Neural progenitor cell (in vitro differentiated cells): ENCODE measurements around the gene HSP90AB1.
A peak's percentile ranks its signal among the peaks of the same experiment; 100 is the strongest.

ENCODE experiments used
- CTCF ChIP-seq: fragments of 200-600 bp; sonication (generic); IDR thresholded peaks from 2 replicates; pipeline ENCODE4 v1.5.1; 2017; ENCODE audit warnings: antibody characterized with exemption, mild to moderate bottlenecking
- EZH2 ChIP-seq: fragments of 200-600 bp; sonication (generic); IDR thresholded peaks from 2 replicates; pipeline ENCODE4 v1.6.1; 2017; ENCODE audit warnings: antibody characterized with exemption, mild to moderate bottlenecking, moderate library complexity

- TF ChIP-seq EZH2 (no peak), CTCF (peak; percentile 17)
Observed at GRCh38 chr6:44219815-44220784, 26.8 kb upstream of the HSP90AB1 start.
